RWPE1 (cell line): ENCODE results near the gene RASD1.

ENCODE experiments used
- CTCF ChIA-PET: fragments of 350-600 bp; sonication (Branson Sonifier 250); formaldehyde crosslinking; extraction: SDS; loops from one replicate; lab custom pipeline; 2021; lab: Yijun Ruan, JAX
- POLR2A ChIA-PET: fragments of 400-600 bp; formaldehyde crosslinking; extraction: SDS; loops from one replicate; lab custom pipeline; 2020; ENCODE audit warnings: antibody characterized with exemption; ENCODE audit not compliant: low non-redundant PET; lab: Yijun Ruan, JAX
- DNase-seq: peaks from one replicate; pipeline ENCODE4 v3.0.0; 2012; ENCODE audit warnings: low spot score
- H3K27ac ChIP-seq: fragments of 450-650 bp; 2 replicates; pipeline ENCODE4 v1.5.1; 2017
- TF ChIP-seq, protein P1 (sequence below): fragments of 450-650 bp; conservative IDR thresholded peaks from 2 replicates; pipeline ENCODE4 v1.5.1; 2017; ENCODE audit warnings: low read depth, mild to moderate bottlenecking

Gene RASD1

GRCh38 chr17:17498606-17499301 is 2.6 kb upstream of the RASD1 start:
- ChIA-PET POLR2A (no interaction called here), CTCF (no interaction called here)
- TF ChIP-seq, protein P1, sequence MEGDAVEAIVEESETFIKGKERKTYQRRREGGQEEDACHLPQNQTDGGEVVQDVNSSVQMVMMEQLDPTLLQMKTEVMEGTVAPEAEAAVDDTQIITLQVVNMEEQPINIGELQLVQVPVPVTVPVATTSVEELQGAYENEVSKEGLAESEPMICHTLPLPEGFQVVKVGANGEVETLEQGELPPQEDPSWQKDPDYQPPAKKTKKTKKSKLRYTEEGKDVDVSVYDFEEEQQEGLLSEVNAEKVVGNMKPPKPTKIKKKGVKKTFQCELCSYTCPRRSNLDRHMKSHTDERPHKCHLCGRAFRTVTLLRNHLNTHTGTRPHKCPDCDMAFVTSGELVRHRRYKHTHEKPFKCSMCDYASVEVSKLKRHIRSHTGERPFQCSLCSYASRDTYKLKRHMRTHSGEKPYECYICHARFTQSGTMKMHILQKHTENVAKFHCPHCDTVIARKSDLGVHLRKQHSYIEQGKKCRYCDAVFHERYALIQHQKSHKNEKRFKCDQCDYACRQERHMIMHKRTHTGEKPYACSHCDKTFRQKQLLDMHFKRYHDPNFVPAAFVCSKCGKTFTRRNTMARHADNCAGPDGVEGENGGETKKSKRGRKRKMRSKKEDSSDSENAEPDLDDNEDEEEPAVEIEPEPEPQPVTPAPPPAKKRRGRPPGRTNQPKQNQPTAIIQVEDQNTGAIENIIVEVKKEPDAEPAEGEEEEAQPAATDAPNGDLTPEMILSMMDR, result no peak
- DNase-seq, result no peak
- no peak overlapping the region for H3K27ac ChIP-seq

- ChIA-PET CTCF (interaction anchor here (1.1 to 3.0 kb wide), 5 partner anchors 29 to 146 kb away, joined by 3 to 26 read pairs (median 7); no protein-coding TSS in a partner anchor), POLR2A (no interaction called here)
- no peak overlapping the region for H3K27ac ChIP-seq
- DNase-seq, result no peak
- TF ChIP-seq, protein P1, result no peak
Observed at GRCh38 chr17:17497845-17498520, 1.8 kb upstream of the RASD1 start.

DNA sequence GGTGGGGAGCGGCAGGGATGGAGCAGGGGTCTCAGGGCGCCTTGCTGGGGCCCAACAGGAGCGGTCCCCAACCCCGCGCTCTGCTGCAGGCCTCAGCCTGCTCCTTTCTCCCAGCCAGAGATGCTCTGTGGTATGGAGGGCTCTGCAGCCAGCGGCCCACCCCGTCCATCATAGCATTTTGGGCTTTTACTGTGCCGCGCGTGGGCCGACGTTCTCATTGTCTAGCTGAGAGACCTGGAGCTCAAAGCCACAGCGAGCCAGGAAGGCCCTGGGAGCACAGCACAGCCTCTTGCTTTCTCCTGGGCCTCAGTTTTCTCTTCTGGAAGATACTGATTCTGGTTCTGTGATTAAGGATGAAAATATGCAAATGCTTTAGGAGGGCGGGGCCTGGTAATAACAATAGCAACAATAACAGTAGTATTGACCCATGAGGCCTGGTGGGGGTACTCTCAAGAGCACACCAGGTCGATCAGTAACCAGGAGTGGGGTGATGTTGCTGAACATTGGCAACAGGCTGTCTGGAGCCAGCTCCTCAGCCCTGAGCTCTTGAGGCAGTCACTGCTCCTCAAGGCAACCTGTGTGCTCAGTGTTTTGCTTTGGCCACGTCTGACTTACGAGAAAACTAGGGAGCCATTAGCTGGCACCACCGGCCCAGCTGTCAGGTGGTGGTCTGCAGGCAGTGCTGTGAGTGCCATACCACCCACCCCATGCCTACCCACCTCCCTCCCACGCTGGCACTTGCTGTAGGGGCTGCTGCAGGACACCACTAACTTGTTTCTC is 1.1 kb upstream of the RASD1 start:
- DNase-seq, result no peak
- POLR2A ChIA-PET, result interaction anchor here (0.5 to 1.1 kb wide), 2 partner anchors 71 to 284 kb away, joined by 3 to 12 read pairs; no protein-coding TSS in a partner anchor
- CTCF ChIA-PET, result interaction anchor here (0.5 to 3.0 kb wide), 16 partner anchors 9 to 182 kb away, joined by 3 to 26 read pairs (median 4); no protein-coding TSS in a partner anchor
- H3K27ac ChIP-seq, result peak overlapping the region; percentile 38
- TF ChIP-seq, protein P1, result peak; percentile 56

DNA sequence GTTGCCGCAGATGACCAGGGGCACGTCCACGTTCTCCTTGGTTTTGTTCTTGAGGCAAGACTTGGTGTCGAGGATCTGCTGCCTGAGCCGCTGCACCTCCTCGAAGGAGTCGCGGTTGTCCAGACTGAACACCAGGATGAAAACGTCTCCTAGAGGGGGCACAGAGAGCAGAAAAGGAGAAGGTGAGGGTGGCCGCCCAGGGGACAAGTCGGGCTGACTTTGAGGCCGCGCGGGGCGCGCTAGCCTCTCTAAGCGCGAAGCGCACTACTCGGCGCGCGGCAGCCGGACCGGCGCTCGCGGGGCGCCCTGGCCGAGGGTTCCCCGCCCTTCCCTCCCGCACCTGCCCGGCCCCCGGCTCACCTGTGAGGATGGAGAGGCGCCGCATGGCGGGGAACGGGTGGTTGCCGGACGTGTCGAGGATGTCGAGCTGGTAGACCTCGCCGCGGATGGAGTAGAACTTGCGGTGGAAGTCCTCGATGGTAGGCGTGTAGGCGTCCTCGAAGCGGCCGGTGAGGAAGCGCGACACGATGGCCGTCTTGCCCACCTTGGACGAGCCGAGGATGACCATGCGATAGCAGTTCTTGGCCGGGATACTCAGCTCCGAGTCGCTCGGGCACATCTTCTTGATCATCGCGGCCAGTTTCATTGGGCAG is 533 bp downstream of the RASD1 start:
- H3K27ac ChIP-seq, result no peak overlapping the region
- CTCF ChIA-PET, result interaction anchor here (0.6 to 3.0 kb wide), 8 partner anchors 73 to 1387 kb away, joined by 3 to 26 read pairs (median 5); no protein-coding TSS in a partner anchor
- POLR2A ChIA-PET, result no interaction called here

GRCh38 chr17:17494870-17495535 is 1.2 kb downstream of the RASD1 start:
- TF ChIP-seq, protein P1, result no peak
- DNase-seq, result no peak
- CTCF ChIA-PET, result interaction anchor here (0.6 to 3.0 kb wide), 4 partner anchors 26 to 146 kb away, joined by 3 to 26 read pairs (median 4); no protein-coding TSS in a partner anchor
- no peak overlapping the region for H3K27ac ChIP-seq
- POLR2A ChIA-PET, result no interaction called here

More for the DNA sequence above, 533 bp downstream of the RASD1 start:
- DNase-seq, result no peak
- TF ChIP-seq, protein P1, result no peak
